HepG2 (cell line): Measurements from ENCODE around the gene ST8SIA2. TPM values are rescaled to one million over a fixed set of nuclear protein-coding genes. Genes with fewer than 3 reads are reported as not detected.

Source experiments
- ATAC-seq: fragments of 200-7000 bp; cut with Tn5 transposase; 3 replicates; pipeline ENCODE4 v1.9.1; 2020; ENCODE audit warnings: mild to moderate bottlenecking, moderate library complexity
- BruUV-seq: library from RNA; stranded (reverse); fragments of 400-500 nt; replicated peaks from 2 replicates; lab custom pipeline; 2021; lab: Mats Ljungman, UMichigan
- CTCF ChIA-PET: fragments of 300-600 bp; formaldehyde crosslinking; extraction: SDS; loops from one replicate; lab custom pipeline; 2021; ENCODE audit warnings: low total read pairs, inconsistent platforms, low intra/inter-chr PET ratio; lab: Yijun Ruan, JAX
- POLR2A ChIA-PET: fragments of 350-600 bp; sonication (Branson Sonifier 250); formaldehyde crosslinking; loops from one replicate; lab custom pipeline; 2020; ENCODE audit warnings: antibody characterized with exemption, inconsistent platforms; lab: Yijun Ruan, JAX
- DNase-seq: peaks from one replicate; pipeline ENCODE4 v3.0.0-alpha.2; 2015; ENCODE audit warnings: low spot score
- FAIRE-seq: peaks from 3 replicates; lab custom pipeline; 2011; peaks lifted over from hg19 to GRCh38; lab: Jason Lieb, UNC
- H2AFZ ChIP-seq: one replicate; pipeline ENCODE4 v1.6.1; 2011; ENCODE audit warnings: low read length, inconsistent platforms
- H3K27ac ChIP-seq: fragments of 300-600 bp; 3 replicates; pipeline ENCODE4 v1.8.0; 2011; ENCODE audit warnings: mixed run types, mild to moderate bottlenecking, mixed read lengths, low read length, inconsistent platforms; ENCODE audit not compliant: insufficient read depth; ENCODE audit errors: extremely low read length
- H3K27me3 ChIP-seq, 2 experiments: fragments of 200-600 bp in 1 of 2; 2 replicates in 1 of 2; 3 replicates in 1 of 2; pipeline versions ENCODE4 v1.6.0 to v1.8.0; 2011; ENCODE audit warnings: low read length in 2 of 2, mild to moderate bottlenecking in 2 of 2, moderate library complexity in 2 of 2, inconsistent platforms in 1 of 2; ENCODE audit not compliant: insufficient read depth in 2 of 2, control insufficient read depth in 1 of 2
- H3K36me3 ChIP-seq, 2 experiments: fragments of 200-600 bp in 1 of 2; replicated peaks in 1 of 2; 2 replicates in 1 of 2; 3 replicates in 1 of 2; pipeline versions ENCODE4 v1.5.1 to v1.8.0; 2011; ENCODE audit warnings: low read length in 2 of 2, inconsistent platforms in 1 of 2; ENCODE audit not compliant: insufficient read depth in 2 of 2, control insufficient read depth in 1 of 2
- H3K4me1 ChIP-seq: 2 replicates; pipeline ENCODE4 v1.5.1; 2012; ENCODE audit warnings: low read length, inconsistent platforms; ENCODE audit not compliant: insufficient read depth
- H3K4me2 ChIP-seq: 2 replicates; pipeline ENCODE4 v1.6.0; 2011; ENCODE audit warnings: low read depth, low read length, inconsistent platforms
- H3K4me3 ChIP-seq, 3 experiments: fragments of 200-600 bp in 1 of 3; sonication (generic), shearing (Covaris generic) in 1 of 3; replicated peaks in 1 of 3; 2 replicates each; pipeline ENCODE4 v1.5.1; 2011 to 2016; ENCODE audit warnings: low read length in 3 of 3, inconsistent platforms in 2 of 3, low read depth in 2 of 3, mild to moderate bottlenecking in 2 of 3, control low read depth in 1 of 3, mixed read lengths in 1 of 3; ENCODE audit not compliant: insufficient read depth in 1 of 3
- H3K79me2 ChIP-seq: one replicate; pipeline ENCODE4 v1.6.1; 2011; ENCODE audit warnings: low read length, inconsistent platforms; ENCODE audit not compliant: insufficient read depth
- H3K9ac ChIP-seq: 2 replicates; pipeline ENCODE4 v1.6.0; 2011; ENCODE audit warnings: mild to moderate bottlenecking, low read depth, low read length, inconsistent platforms; ENCODE audit not compliant: insufficient read depth
- H3K9me3 ChIP-seq: 2 replicates; pipeline ENCODE4 v1.5.1; 2012; ENCODE audit warnings: mild to moderate bottlenecking, low read length
- H4K20me1 ChIP-seq: 2 replicates; pipeline ENCODE4 v1.6.0; 2011; ENCODE audit warnings: inconsistent platforms, mild to moderate bottlenecking, low read length, moderate library complexity; ENCODE audit not compliant: insufficient read depth
- ARHGAP35 ChIP-seq: sonication (generic); formaldehyde crosslinking; IDR thresholded peaks from 2 replicates; pipeline ENCODE4 v1.9.0; 2022; ENCODE audit warnings: mild to moderate bottlenecking, inconsistent platforms, moderate library complexity, missing genetic modification reagents, borderline replicate concordance
- DBP ChIP-seq: sonication (generic); formaldehyde crosslinking; IDR thresholded peaks from 2 replicates; pipeline ENCODE4 v1.4.0; 2020; ENCODE audit warnings: missing genetic modification reagents; ENCODE audit errors: not compliant biosample characterization
- KDM5A ChIP-seq: fragments of 200-600 bp; sonication (generic); IDR thresholded peaks from 2 replicates; pipeline ENCODE4 v1.7.0; 2018; ENCODE audit warnings: antibody characterized with exemption, mild to moderate bottlenecking, low read length, borderline replicate concordance
- KLF13 ChIP-seq: sonication (generic); formaldehyde crosslinking; IDR thresholded peaks from 2 replicates; pipeline ENCODE4 v1.4.0; 2020; ENCODE audit warnings: mild to moderate bottlenecking, missing genetic modification reagents
- NFKB2 ChIP-seq: sonication (generic); formaldehyde crosslinking; IDR thresholded peaks from 2 replicates; pipeline ENCODE4 v1.4.0; 2020; ENCODE audit warnings: missing genetic modification reagents, borderline replicate concordance
- NONO ChIP-seq, 2 experiments: fragments of 450-650 bp in 1 of 2; sonication (generic) in 1 of 2; formaldehyde crosslinking in 1 of 2; IDR thresholded peaks in 1 of 2; conservative IDR thresholded peaks in 1 of 2; 2 replicates each; pipeline versions ENCODE4 v1.6.1 to v1.8.0; 2017 to 2022; ENCODE audit warnings: mild to moderate bottlenecking in 1 of 2, missing genetic modification reagents in 1 of 2, moderate library complexity in 1 of 2
- SNAI1 ChIP-seq: sonication (generic); formaldehyde crosslinking; IDR thresholded peaks from 2 replicates; pipeline ENCODE4 v1.5.0; 2020; ENCODE audit warnings: mild to moderate bottlenecking, missing genetic modification reagents, borderline replicate concordance
- TARDBP ChIP-seq: sonication (generic); formaldehyde crosslinking; IDR thresholded peaks from 2 replicates; pipeline ENCODE4 v1.8.0; 2022; ENCODE audit warnings: mild to moderate bottlenecking, missing genetic modification reagents
- ZFP36 ChIP-seq: fragments of 150-350 bp; IDR thresholded peaks from 2 replicates; pipeline ENCODE4 v1.6.1; 2018; ENCODE audit warnings: borderline replicate concordance, low read length, low read depth; ENCODE audit not compliant: partially characterized antibody
- ZNF646 ChIP-seq: sonication (generic); formaldehyde crosslinking; IDR thresholded peaks from 2 replicates; pipeline ENCODE4 v1.9.0; 2021; ENCODE audit warnings: mild to moderate bottlenecking, missing genetic modification reagents
- ZNF878 ChIP-seq: sonication (generic); formaldehyde crosslinking; IDR thresholded peaks from 2 replicates; pipeline ENCODE4 v1.8.1; 2023; ENCODE audit warnings: mild to moderate bottlenecking, missing genetic modification reagents, moderate library complexity
- WGBS: methylation state at CpG from one replicate; pipeline ENCODE4 v1.1.6; 2017; ENCODE audit warnings: low lambda C conversion rate; 5-methylcytosine and 5-hydroxymethylcytosine counted together
- in situ Hi-C: cut with HindIII; loops from 2 replicates; pipeline ENCODE4 v1.10.0; 2017; ENCODE audit warnings: low pct_unique_long_range_greater_than_20kb; ENCODE audit not compliant: extremely low pct_ligation_motif_present
- intact Hi-C: fragments of 100-400 bp; cut with micrococcal nuclease; formaldehyde crosslinking; loops from one replicate; pipeline ENCODE4 v1.10.0; 2022; ENCODE audit not compliant: unreplicated experiment
- polyA plus RNA-seq, 8 experiments: library from polyadenylated mRNA; depleted of rRNA in 3 of 8; stranded (reverse) in 7 of 8; unstranded in 1 of 8; fragments of >200 nt; fragmentation: Illumina TruSeq in 4 of 8; extraction: Trizol in 4 of 8; gene quantifications; 2 replicates each; pipeline versions ENCODE4 v1.2.1 to v1.2.3, GENCODE V29; 2011 to 2016; ENCODE audit warnings: low read depth in 4 of 8, missing spikeins in 1 of 8, mixed read lengths in 1 of 8; ENCODE audit not compliant: insufficient read depth in 1 of 8
- total RNA-seq, 5 experiments: library from RNA; depleted of rRNA; stranded (reverse); fragments of >200 nt; fragmentation: Illumina TruSeq; extraction: Trizol; gene quantifications; 2 replicates each; pipeline ENCODE4 v1.2.3, GENCODE V29; 2016; ENCODE audit warnings: low read depth in 1 of 5
- TF ChIP-seq, protein P1 (sequence below): sonication (generic); formaldehyde crosslinking; conservative IDR thresholded peaks from 2 replicates; pipeline ENCODE4 v1.8.0; 2022; ENCODE audit warnings: missing genetic modification reagents

Gene ST8SIA2
- total and polyA plus RNA-seq, 2 of the 13 experiments (the other 11 are each of a cell fraction or from before 2014, with no cell fraction given) = not detected

DNA sequence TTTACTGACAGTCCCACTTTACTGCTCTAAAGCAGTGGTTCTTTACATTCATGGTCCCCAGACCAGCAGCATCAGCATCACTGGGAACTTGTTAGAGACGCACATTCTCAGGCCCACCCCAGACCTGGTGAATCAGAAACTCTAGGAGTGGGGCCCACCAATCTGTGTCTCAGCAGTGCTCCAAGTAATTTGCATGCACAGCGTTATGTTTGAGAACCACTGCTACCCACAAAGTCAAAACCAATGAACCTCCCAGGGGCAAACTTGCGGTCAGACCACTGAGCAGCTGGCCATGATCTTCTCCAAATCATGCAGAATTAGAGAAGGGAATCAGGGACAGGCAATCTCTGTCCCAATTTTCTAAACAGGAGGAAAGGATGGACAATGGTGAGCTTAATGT lies 58.5 kb downstream of the ST8SIA2 start:
- BruUV-seq = no TSS peak
- H3K27me3 ChIP-seq = peaks cover 4 to 33% of the 10 kb centered on the region in 2 experiments; a peak in 4 of 5 replicates
- no peak overlapping the region for H3K9ac ChIP-seq
- H3K27ac ChIP-seq = no peak overlapping the region
- POLR2A ChIA-PET = no interaction called here
- no peaks in the 10 kb centered on the region for H3K36me3 ChIP-seq
- no peak for TF ChIP-seq KLF13 (CRISPR knock-in tag)
- no peak for TF ChIP-seq KDM5A
- no peak for TF ChIP-seq DBP (CRISPR knock-in tag)
- TF ChIP-seq SNAI1 = no peak
- TF ChIP-seq ZFP36 = no peak
- no peak for TF ChIP-seq ZNF878 (CRISPR knock-in tag)
- no peak for TF ChIP-seq NONO (IDR thresholded peaks at IDR 0.05)
- no peak for TF ChIP-seq NONO (CRISPR knock-in tag; conservative IDR thresholded peaks at IDR 0.05)
- TF ChIP-seq, protein P1, sequence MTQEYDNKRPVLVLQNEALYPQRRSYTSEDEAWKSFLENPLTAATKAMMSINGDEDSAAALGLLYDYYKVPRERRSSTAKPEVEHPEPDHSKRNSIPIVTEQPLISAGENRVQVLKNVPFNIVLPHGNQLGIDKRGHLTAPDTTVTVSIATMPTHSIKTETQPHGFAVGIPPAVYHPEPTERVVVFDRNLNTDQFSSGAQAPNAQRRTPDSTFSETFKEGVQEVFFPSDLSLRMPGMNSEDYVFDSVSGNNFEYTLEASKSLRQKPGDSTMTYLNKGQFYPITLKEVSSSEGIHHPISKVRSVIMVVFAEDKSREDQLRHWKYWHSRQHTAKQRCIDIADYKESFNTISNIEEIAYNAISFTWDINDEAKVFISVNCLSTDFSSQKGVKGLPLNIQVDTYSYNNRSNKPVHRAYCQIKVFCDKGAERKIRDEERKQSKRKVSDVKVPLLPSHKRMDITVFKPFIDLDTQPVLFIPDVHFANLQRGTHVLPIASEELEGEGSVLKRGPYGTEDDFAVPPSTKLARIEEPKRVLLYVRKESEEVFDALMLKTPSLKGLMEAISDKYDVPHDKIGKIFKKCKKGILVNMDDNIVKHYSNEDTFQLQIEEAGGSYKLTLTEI (CRISPR knock-in tag) = no peak
- no peak for TF ChIP-seq TARDBP (CRISPR knock-in tag)
- TF ChIP-seq NFKB2 (CRISPR knock-in tag) = no peak
- TF ChIP-seq ARHGAP35 = no peak
- TF ChIP-seq ZNF646 = no peak
- in situ Hi-C loops = no loop called here
- no peaks in the 10 kb centered on the region for H4K20me1 ChIP-seq
- DNase-seq (no peak), FAIRE-seq (no peak), ATAC-seq (no peak)
- WGBS = 0% methylated on average over 3 of the region's 3 CpGs
- intact Hi-C loops = no loop called here
- no peaks in the 10 kb centered on the region for H3K79me2 ChIP-seq
- no peak overlapping the region for H2AFZ ChIP-seq
- H3K9me3 ChIP-seq = no peaks in the 10 kb centered on the region
- H3K4me3 ChIP-seq = no peak overlapping the region
- CTCF ChIA-PET = no interaction called here
- H3K4me1 ChIP-seq = no peaks in the 10 kb centered on the region
- H3K4me2 ChIP-seq = no peak overlapping the region
